GM18519 (cell line): ENCODE results near the gene BICDL1.

Experiments
- ATAC-seq: cut with Tn5 transposase; IDR thresholded peaks from one replicate; pipeline ENCODE4 v1.9.1; 2021; ENCODE audit warnings: mild to moderate bottlenecking, moderate library complexity; ENCODE audit not compliant: unreplicated experiment, low FRiP score

BICDL1 gene

DNA sequence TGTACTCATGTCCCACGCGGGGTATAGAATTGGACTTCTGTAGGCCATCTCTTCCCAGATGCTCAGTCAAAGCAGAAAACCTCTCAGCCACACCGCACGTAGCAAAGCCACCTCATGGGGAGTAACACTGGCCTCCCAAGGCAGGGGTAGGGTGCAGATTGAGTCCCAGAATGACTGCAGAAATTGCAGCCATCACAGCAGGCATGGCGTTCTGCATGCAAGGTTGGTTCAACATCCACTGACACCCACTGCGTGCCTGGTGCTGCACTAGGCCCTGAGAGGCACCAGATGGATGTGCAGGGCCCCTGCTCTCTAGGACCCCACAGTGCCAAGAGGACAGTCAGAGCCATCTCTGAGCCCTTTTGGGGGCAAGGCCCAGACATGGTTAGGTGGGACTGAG, 87.6 kb downstream of the BICDL1 start:
- no peak for ATAC-seq

DNA sequence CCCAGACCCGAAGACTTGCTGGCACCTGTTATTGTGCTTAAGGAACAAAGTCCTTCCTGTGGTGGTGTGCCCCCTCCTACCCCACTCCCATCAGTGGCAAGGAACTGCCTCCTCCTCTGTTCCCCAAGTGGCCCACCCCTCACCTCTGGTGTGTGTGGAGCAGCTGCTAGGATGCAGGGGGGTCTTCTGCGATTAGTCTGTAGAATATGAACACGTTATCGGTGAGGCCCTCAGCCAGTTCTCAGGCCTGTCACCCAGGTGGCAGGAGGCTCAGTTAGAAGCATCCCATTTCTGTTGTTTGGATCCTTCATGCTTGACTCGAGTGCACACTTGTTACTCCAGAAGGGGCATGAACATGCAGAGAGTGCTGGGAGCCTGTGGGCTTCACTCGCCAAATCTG, 88.2 kb downstream of the BICDL1 start:
- ATAC-seq = no peak

DNA sequence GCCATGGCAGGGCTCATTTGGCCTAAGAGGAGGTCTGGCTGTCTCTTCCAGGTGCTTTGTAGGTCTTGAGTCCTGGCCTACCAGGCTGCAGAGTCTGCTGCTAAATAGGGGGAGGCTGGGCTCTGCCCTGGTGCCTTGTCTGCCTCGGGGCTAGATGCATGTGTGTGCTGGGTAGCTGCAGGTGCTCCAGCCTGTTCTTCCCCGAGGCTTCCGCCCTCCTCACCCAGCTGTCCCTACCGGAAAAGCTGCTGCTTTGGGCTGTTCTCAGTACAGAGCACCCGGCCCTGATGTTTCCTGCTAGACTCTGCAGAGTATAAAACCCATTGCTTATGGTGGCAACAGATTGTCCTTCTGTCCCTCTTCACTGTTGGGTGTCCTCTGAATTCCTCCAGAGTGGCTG, 89.8 kb downstream of the BICDL1 start:
- no peak for ATAC-seq

DNA sequence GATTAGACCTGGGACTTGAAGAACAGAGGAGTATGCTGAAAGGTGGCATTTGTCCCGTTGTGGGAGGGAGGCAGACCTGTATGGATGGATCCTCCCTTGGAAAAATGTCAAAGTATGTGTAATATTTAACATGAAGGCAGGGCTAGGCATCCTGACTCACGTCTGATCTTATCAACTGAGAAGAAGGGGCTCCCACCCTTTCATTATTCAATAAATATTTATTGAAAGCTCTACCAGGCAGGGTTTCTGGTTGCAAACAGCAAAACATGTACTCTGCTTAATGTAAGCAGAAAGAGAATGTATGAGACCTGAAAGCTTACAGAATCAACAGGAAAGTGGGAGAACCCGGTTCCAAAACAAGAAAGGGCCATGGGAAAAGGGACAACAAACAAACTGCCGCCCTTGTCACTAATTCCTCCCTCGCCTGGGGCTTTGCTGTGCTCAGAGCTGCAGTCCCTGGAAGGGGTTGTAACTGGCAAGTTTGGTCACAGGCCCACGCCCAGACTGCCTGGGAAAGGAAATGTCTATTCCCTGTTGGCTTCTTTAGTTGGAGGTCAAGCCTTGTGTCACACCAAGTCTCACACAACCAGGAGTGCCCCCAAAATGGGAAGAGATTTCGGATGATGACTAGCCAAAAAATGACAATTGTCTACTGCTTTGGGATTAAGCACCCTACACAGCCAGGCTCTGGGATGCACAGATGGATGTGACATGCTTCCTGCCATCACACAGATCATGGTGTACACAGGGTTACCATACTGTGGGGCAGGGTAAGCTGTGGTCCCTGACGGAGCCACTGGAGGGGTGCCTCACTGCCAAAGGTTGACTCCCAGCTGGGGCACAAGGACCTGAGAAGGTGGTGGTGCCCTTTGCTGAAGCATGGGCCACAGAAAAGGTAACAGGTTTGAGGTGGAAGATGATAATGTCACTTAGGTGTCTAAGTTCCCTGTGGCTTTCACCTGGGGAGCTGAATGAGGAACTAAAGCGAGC, 90.7 kb downstream of the BICDL1 start:
- no peak for ATAC-seq

DNA sequence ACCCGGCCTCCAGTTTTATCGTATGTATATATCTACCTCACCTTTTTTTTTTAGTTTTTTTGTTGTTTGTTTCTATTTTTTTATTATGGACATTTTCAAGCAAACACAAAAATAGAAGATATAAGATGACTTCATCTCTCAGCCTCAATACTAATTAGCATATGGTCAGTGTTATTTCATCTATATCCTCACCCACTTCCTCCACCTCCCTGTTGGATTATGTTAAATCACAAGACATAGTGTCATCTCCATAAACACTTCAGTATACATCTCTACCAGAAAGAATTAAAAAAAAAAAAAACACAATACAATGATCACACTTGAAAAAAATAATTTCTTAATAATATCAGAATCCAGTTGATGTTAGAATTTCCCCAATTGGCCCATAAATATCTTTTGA, 92.6 kb downstream of the BICDL1 start:
- ATAC-seq = no peak

DNA sequence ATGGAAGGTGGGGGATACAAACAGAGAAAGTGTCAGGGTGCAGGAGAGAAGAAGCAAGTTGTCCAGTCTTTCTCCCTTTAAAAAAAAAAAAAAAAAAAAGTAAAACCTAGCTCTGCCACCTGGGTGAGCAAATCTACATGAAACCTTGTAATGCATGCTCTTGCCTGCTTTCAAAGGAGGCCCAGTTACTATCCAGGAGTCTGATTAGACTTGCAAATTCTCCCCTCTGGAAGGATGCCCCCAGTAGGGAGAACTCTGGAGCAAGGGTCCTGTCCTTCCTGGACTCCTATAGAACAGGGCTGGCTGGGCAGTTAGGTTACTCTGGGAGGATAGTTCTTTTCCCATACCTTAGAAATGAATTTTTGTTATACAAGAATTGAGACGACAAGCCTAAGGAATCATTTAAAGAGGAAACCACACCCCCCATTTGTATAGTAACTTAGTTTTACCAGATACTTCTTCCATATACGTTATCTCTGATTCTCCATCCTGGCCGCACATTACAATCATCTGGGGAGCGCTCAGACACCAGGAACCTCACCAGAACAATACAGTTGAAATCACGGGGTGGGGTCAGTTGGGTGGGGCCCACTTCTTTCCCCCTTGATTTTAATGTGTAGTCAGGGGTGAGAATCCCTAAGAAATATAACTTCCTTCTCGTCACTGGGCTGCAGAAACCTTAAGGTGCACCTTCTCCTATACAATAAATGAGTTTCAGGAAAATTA, 97.0 kb downstream of the BICDL1 start:
- no peak for ATAC-seq

DNA sequence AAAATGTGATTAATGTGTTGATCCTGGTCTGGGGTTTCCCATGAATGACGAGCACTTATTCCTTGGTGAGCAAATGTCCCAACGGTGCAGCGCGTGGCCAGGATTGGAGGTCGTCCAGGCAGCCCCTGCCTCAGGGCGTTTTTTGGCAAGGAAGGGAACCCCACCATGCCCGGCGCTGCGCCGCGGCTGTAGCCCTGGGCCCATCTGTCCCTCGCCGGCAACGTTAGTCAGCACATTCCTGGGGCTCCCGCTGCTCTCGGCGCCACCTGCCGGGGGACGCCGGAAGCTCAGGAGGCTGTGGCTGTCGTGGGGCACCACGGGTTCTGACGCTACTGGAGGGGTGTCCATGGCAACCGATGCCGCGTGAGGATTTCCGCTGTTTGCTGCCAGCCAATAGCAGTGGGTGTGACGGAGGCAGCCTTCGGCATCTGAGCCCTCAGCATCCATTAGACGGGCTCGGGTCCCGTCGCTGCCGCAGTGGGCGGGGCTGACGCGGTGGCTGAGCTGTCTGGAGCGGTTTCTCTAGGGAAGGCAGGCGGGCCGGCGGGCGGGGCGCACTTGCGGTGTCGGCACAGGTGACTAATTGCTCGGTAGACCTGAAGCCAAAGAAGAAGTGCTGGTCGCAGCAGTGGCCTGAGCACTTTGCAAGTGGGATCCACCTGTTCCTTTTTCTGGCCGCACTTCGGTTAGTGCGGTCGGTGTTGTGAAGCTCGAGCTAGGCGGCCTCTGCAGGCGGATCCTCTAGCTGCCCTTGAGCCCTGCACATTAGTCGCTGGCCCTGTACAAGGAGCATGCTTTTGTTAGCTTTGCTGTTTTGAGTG, 98.0 kb downstream of the BICDL1 start:
- ATAC-seq = peak; percentile 96

DNA sequence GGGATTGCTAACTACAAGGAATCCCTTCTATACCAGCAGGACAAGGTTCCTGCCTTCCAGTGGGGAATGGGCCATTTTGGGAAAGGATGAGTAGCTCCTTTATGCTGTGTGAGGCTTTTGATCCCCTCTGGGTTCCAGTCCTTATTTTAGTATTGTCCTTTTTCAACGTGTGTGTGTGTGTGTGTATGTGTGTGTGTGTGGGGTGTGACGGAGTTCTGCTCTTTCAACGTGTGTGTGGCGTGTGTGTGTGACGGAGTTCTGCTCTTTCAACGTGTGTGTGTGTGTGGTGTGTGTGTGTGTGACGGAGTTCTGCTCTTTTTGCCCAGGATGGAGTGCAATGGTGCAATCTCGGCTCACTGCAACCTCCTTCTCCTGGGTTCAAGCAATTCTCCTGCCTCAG, 100.1 kb downstream of the BICDL1 start:
- no peak for ATAC-seq

DNA sequence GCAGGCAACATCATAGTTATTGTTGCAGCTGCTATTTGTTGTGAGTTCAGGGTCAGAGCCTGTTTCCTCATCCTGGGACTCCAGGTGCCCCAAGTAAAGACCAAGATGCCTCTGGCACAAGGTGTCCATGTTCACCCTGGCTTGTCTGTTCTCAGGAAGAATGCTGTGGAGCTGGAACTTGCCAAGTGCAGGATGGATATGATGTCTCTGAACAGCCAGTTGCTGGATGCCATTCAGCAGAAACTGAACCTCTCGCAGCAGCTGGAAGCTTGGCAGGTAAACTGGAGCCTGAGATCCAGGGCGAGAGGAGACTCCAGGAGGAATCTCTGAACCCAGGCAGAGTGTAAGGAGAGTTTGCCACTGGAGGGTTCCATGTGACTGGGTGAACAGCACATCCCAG, 100.8 kb downstream of the BICDL1 start:
- ATAC-seq = no peak

DNA sequence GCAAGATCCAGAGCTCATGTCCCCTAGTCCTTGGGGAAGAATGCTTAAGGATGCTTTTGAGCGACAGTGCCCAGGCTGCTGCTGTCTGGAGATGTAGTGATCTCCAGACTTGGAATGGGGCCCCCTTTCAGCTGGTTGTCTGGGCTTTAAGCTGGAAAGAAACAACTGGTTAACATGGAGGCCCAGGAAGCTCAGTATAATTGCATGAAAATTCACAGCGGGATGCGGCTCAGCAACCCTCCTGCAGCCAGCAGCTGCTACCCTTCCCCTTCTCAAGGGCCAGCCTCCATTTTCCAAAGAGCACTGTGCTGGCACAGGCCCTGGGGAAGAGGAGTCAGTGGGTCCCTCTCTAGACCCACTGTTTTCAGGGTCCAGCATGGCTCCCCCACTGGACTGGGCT, 101.2 kb downstream of the BICDL1 start:
- ATAC-seq = no peak

DNA sequence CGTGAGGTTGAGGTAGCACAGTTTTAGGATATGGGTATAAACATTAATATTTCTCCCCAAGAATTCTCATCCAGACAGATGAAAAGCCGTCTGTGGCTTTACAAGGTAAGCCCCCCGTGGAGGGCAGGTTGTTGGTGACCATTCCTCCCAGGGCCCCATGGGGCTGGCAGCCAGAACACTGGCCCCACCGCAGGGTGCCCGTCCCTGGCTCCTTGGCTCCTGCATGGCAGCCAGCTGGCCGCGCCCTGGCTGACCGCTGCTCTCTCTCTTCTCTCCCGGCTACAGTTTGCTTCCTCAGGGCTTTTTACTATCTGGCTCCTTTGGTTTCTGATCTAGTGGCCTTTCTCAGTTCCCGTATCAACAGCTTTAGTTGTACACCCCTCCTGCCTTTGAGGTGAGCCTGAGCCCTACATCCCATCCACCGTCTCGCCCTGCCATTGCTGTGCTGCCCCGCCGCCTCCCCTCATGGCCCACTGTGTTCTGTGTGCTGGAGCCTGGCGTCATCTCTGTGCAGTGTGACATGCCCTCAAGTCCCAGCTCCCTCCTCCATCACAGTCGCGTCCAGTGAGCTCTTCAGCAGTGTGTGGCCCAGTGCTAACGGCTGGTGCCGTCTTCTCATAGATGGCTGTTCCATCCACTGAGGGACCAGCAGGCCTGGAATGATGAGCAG, 101.7 kb downstream of the BICDL1 start:
- no peak for ATAC-seq

DNA sequence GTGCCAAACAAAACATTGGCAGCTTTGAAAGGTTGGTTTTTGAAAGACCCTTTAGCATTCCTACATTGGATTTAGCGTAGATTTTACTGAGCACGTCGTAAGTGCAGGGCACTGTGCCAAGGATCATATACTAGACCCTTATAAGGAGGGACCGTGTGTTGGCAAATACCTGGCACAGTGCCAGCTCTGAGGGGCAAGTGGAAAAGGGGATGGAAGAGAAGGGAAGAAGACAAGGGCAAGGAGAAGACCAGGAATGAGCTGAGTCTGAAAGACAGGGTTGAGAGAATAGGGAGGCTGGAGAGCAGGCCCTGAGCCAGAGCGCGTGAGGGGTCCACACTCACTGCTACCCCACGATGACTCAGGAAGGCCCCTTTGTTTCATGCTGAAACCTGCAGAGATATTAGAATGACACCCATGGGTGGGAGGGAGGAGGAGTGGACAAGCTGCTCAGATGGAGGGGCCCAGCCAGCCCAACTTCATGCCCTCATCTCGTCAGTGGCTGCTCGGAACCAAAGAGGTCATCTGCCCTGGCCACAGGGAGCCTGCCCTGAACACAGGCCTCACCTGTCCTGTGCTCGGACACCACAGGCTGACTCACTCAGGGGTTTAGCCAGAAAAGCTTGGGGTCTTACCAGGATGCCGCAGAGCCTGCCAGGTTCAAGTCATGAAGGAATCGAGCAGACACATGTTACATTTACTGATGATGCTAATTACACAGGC, 102.5 kb downstream of the BICDL1 start:
- ATAC-seq = no peak

DNA sequence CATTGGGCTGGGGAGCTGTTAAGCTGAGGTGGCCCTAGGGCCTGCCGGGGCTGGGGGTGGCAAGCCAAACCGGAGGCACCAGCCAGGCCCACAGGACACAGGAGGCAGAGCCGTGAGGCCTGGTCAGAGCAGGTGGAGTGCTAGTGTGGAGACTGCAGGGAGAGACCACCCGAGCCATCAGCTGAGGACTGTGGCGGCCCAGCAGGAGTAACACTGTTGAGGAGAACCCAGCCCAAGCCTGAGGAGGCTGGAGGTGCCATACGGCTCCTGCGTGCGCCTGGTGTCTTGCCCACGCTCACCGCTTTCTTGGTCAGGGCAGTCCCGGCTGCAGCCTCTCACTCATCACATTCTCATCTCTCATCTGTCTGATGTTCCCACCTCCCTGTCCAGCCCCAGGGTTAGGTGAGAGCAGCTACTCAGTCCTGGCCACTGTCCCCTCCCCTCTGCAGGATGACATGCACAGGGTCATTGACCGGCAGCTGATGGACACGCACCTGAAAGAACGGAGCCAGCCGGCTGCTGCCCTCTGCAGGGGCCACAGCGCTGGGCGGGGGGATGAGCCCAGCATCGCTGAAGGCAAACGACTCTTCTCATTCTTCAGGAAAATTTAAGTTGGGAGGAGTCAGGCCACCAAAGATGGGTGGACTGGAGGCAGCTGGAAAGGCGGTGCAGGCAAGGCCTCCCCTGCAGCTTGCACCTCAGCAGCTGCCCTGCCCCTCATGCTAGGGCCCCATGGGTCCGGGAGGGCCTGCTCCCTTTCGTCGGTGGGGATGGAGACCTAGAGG, 103.7 kb downstream of the BICDL1 start:
- no peak for ATAC-seq

DNA sequence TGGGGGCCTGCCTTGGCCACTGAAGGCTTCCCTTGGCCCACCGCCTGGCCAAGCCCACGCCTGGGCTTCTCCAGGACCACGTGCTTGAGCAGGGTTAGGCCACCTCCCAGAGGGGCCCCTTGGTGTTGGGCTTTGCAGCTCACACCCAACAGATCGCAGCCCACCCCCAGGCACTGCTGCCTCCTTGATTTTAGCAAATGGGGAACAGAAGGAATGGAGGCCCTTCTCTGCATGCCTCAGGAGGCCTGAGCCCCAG, 104.2 kb downstream of the BICDL1 start:
- ATAC-seq = no peak

DNA sequence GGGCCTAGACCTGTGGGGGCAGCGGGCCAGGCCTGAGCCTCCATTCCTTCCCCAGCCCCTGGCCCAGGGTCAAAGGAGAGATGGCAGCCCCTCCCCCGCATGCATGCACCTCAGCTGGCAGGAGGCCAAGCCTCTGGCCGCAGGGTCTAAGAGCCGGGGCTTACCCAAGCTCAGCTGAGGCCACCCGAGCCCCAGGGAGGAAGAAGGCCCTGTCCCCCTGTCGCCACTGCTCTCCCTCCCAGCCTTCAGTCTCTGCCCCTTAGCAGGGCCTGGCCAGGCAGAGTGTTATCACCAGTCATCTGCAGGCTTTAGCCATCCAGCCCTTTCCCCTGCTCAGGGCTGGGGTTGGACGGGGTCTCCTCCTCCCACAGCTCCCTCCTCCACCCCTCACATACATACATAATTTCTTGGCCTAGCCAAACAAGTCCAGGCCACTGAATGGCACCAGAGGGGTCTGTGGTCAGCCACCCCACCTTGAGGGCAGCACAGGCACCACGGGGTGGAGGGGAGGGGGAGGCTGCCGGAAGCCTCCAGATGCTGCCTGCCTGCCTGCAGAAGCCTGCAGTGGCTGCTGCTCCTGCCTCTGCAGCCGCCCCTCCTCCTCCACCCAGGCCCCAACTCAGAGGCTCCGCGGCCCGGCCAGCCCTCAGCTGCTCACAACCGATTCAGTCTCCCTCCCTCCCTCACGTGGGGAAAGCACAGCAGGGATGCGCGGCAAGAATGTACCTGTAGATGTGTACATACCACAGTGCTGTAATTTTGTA, 104.7 kb downstream of the BICDL1 start:
- no peak for ATAC-seq

DNA sequence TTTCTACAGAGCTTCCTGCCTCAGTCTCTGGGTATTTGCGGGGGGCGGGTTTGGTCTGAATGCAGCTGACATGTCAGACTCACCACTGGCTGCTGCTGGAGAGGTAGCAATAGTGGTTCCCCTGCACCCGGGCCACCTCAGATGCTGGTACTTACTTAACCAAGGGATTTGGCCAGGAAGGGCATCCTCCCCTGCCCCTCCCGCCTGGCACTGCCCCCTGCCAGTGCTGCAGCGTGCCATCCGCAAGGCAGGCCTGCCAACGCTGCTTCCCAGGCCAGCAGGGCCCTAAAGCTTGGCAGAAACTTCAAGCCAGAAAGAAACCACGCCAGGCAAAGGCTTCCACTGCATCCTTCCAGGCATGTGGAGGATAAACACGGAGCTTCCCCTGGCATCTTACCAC, 105.4 kb downstream of the BICDL1 start:
- ATAC-seq = no peak

DNA sequence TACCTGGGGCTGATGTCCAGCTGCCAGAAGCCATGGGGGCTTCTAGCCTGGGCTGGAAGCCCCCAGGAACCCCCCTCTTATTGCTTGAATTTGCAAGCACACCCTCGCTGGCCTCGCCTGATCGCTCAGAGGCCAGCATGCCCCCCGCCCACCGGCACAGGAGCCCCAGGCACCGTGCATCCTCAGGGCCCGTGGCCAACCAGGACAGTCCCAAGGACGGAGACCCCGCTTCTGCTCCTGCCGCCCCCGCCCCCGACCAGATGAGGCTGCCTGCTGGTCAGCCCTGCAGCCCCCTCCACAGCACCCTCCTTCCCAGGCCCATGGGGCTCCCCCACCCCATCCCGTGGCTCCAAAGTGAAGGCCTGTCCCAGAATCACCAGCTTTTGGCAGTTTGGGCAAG, 106.3 kb downstream of the BICDL1 start:
- ATAC-seq = no peak

DNA sequence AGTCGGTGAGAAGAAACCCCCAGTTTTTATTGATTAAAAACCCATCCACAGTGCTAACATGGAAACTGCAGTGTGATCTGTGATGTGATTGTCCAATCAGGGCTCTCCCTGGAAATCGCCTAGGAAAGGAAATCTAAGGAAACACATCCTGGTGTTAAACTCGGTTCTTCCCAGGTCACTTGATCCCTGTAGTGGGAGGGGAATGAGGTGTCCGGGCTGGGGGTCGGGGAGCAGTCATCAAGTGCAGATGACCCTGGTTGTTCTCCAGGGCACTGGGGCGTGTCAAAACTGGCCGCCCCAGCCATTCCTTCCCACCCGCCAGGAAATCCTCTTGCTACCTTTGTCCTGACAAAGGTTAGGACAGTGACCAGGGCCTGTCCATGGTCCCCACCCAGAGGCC, 106.7 kb downstream of the BICDL1 start:
- no peak for ATAC-seq
